Measurements from ENCODE around the gene PEX14. TPM values are rescaled to one million over a fixed set of nuclear protein-coding genes. Genes with fewer than 3 reads are reported as not detected.

Gene PEX14
- total and polyA plus RNA-seq, 10 of the 15 experiments (the other 5 are each of a cell fraction or from before 2014, with no cell fraction given), result 1.4 to 23.2 (median 12.0) TPM

GRCh38 chr1:10655002-10655401 lies 180.3 kb downstream of the PEX14 start:
- Histone ChIP-seq H3K27ac (ENCODE audit: control insufficient read depth, insufficient read depth) (no peak overlapping the region), H3K4me2 (ENCODE audit: control insufficient read depth, insufficient read depth) (no peak overlapping the region), H4K20me1 (ENCODE audit: control insufficient read depth, insufficient read depth) (no peaks in the 10 kb centered on the region), H3K27me3 (replicated peaks in 1 of 2; ENCODE audit: control insufficient read depth in 2 of 2, insufficient read depth in 2 of 2, low read length in 1 of 2) (no peaks in the 10 kb centered on the region), H3K4me3 (no peak overlapping the region), H3K9ac (ENCODE audit: control insufficient read depth, insufficient read depth, low read length) (no peak overlapping the region), H3K9me3 (replicated peaks; ENCODE audit: control insufficient read depth, insufficient read depth, low read length) (no peaks in the 10 kb centered on the region), H3K79me2 (ENCODE audit: control insufficient read depth, insufficient read depth, low read length) (no peaks in the 10 kb centered on the region), H3K4me1 (ENCODE audit: control insufficient read depth, insufficient read depth, low read length) (no peaks in the 10 kb centered on the region), H3K36me3 (ENCODE audit: control insufficient read depth in 2 of 2, insufficient read depth in 2 of 2, low read length in 1 of 2) (peaks cover 0 to 8% of the 10 kb centered on the region in 2 experiments; a peak in 2 of 4 replicates), H2AFZ (ENCODE audit: control insufficient read depth, low read depth, low read length) (no peak overlapping the region)
- no peak for ATAC-seq
- no TSS peak for BruUV-seq (replicated peaks)
- ChIA-PET RAD21 (ENCODE audit: unreplicated experiment) (no interaction called here), POLR2A (no interaction called here), CTCF (no interaction called here), SMC1A (ENCODE audit: uncharacterized antibody, unreplicated experiment) (no interaction called here)
- 76% methylated on average over 8 of the region's 10 CpGs for WGBS (ENCODE audit: insufficient coverage, insufficient replicate concordance, low lambda C conversion rate, missing lambda C conversion rate)
- TF ChIP-seq IRF5 (IDR thresholded peaks at IDR 0.05; ENCODE audit: borderline replicate concordance) (no peak), IRF4 (IDR thresholded peaks at IDR 0.05; ENCODE audit: low read depth, low read length) (no peak), NFXL1 (IDR thresholded peaks at IDR 0.05; ENCODE audit: borderline replicate concordance) (no peak), KLF5 (IDR thresholded peaks at IDR 0.05; ENCODE audit: partially characterized antibody) (no peak), POLR2A (IDR thresholded peaks at IDR 0.05; ENCODE audit: low read depth, low read length) (no peak), SMC3 (IDR thresholded peaks at IDR 0.05; ENCODE audit: borderline replicate concordance, low read length) (no peak), RFX5 (IDR thresholded peaks at IDR 0.05; ENCODE audit: low read depth, low read length) (no peak), CTCF (IDR thresholded peaks at IDR 0.05 in 2 of 3, conservative IDR thresholded peaks at IDR 0.05 in 1 of 3; ENCODE audit: control insufficient read depth in 2 of 3, extremely low read depth in 1 of 3, insufficient read depth in 1 of 3, low read depth in 3 of 3, low read length in 3 of 3) (no peak), PKNOX1 (IDR thresholded peaks at IDR 0.05) (no peak), ZBTB40 (IDR thresholded peaks at IDR 0.05; ENCODE audit: borderline replicate concordance) (no peak)
- DNase-seq (ENCODE audit: low read depth, low spot score), result no peak
- intact Hi-C loops (cut with micrococcal nuclease; ENCODE audit: unreplicated experiment), result no loop called here
- in situ Hi-C loops (cut with MboI), result no loop called here
- FAIRE-seq, result no peak
